GM12878 (cell line): Measurements from ENCODE around the gene VAC14.

Experiments used
- POLR2A ChIP-seq: IDR thresholded peaks from 2 replicates; pipeline ENCODE4 v1.6.1; 2011; ENCODE audit warnings: low read depth, mild to moderate bottlenecking, low read length
- TAF1 ChIP-seq: IDR thresholded peaks from 2 replicates; pipeline ENCODE4 v1.6.1; 2011; ENCODE audit warnings: mild to moderate bottlenecking, low read depth, low read length, borderline replicate concordance
- ZNF622 ChIP-seq: fragments of 450-650 bp; IDR thresholded peaks from 2 replicates; pipeline ENCODE4 v1.6.1; 2017; ENCODE audit warnings: mild to moderate bottlenecking, inconsistent platforms
- TF ChIP-seq, protein P1 (sequence below), 3 experiments: IDR thresholded peaks in 2 of 3; conservative IDR thresholded peaks in 1 of 3; 2 replicates each; pipeline ENCODE4 v1.5.1; 2011; ENCODE audit warnings: low read depth in 3 of 3, low read length in 3 of 3, mild to moderate bottlenecking in 3 of 3, control low read depth in 2 of 3, moderate library complexity in 2 of 3, inconsistent platforms in 1 of 3, mixed read lengths in 1 of 3; ENCODE audit not compliant: control insufficient read depth in 2 of 3, insufficient read depth in 1 of 3; ENCODE audit errors: extremely low read depth in 1 of 3
- TF ChIP-seq, protein P2 (sequence below): IDR thresholded peaks from 2 replicates; pipeline ENCODE4 v1.6.1; 2012; ENCODE audit warnings: low read depth, low read length, improper control_type of control experiment

DNA sequence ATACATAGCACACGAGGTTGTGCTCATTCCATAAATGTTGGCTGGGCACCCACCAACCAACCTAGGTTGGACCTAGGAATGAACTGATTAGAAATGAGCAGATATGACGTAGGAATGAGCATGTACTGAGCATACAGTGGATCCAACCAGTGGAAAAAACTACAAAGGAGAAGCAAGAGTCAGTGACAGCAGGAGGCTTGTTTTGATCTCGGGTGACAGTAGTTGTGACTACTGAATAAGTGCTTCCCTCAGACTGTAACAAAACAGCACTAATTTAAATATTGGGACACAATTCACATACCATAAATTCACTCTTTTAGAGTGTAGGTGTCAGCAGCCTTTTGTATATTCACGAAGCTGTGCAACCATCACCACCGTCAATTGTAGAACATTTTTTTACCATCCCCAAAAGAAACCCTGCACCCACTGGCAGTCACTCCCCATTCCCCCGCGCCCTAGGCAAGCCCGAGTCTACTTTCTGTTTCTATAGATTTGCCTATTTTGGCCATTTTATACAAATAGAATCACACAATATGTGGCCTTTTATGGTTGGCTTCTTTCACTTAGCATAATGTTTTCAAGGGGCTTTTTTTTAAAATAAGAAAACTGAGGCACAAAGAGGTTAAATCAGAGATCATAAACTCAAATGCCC, 7.0 kb downstream of the VAC14 start:
- TF ChIP-seq, protein P1, sequence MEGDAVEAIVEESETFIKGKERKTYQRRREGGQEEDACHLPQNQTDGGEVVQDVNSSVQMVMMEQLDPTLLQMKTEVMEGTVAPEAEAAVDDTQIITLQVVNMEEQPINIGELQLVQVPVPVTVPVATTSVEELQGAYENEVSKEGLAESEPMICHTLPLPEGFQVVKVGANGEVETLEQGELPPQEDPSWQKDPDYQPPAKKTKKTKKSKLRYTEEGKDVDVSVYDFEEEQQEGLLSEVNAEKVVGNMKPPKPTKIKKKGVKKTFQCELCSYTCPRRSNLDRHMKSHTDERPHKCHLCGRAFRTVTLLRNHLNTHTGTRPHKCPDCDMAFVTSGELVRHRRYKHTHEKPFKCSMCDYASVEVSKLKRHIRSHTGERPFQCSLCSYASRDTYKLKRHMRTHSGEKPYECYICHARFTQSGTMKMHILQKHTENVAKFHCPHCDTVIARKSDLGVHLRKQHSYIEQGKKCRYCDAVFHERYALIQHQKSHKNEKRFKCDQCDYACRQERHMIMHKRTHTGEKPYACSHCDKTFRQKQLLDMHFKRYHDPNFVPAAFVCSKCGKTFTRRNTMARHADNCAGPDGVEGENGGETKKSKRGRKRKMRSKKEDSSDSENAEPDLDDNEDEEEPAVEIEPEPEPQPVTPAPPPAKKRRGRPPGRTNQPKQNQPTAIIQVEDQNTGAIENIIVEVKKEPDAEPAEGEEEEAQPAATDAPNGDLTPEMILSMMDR (IDR thresholded peaks at IDR 0.05 in 2 of 3, conservative IDR thresholded peaks at IDR 0.05 in 1 of 3; ENCODE audit: control insufficient read depth in 2 of 3, extremely low read depth in 1 of 3, insufficient read depth in 1 of 3, low read depth in 3 of 3, low read length in 3 of 3) = no peak
- TF ChIP-seq ZNF622 (no peak), TAF1 (no peak), POLR2A (no peak)
- TF ChIP-seq, protein P2, sequence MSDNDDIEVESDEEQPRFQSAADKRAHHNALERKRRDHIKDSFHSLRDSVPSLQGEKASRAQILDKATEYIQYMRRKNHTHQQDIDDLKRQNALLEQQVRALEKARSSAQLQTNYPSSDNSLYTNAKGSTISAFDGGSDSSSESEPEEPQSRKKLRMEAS = no peak
